DND-41 (cell line): Measurements from ENCODE around the gene GLB1L.

ENCODE experiments used
- EZH2 ChIP-seq: IDR thresholded peaks from 3 replicates; pipeline ENCODE4 v1.6.1; 2012; ENCODE audit warnings: borderline replicate concordance, low read depth, mild to moderate bottlenecking, moderate library complexity, low read length, inconsistent platforms; ENCODE audit not compliant: severe bottlenecking
- TF ChIP-seq, protein P1 (sequence below): IDR thresholded peaks from 2 replicates; pipeline ENCODE4 v1.5.1; 2012; ENCODE audit warnings: borderline replicate concordance, low read length, moderate library complexity, mild to moderate bottlenecking; ENCODE audit not compliant: poor library complexity, severe bottlenecking; ENCODE audit errors: extremely low read depth

DNA sequence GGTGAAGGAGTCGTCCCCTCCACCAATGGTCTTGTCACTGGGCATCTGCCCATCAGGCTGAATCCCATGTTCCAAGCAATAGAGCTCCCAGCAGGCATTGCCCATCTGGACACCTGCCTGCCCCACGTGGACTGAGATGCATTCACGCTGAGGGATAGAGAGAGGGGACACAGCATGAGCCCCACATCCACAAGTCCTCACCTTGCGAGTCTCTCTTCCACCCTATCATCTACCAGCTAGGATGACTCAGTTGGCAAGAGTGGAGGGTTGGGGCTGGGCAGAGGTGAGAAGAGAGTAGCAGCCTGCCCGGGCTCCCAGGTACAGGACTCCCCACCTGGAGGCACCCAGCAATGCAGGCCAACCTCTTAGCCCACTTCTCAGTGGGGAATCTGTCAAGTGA is 6.8 kb upstream of the GLB1L start:
- TF ChIP-seq, protein P1, sequence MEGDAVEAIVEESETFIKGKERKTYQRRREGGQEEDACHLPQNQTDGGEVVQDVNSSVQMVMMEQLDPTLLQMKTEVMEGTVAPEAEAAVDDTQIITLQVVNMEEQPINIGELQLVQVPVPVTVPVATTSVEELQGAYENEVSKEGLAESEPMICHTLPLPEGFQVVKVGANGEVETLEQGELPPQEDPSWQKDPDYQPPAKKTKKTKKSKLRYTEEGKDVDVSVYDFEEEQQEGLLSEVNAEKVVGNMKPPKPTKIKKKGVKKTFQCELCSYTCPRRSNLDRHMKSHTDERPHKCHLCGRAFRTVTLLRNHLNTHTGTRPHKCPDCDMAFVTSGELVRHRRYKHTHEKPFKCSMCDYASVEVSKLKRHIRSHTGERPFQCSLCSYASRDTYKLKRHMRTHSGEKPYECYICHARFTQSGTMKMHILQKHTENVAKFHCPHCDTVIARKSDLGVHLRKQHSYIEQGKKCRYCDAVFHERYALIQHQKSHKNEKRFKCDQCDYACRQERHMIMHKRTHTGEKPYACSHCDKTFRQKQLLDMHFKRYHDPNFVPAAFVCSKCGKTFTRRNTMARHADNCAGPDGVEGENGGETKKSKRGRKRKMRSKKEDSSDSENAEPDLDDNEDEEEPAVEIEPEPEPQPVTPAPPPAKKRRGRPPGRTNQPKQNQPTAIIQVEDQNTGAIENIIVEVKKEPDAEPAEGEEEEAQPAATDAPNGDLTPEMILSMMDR = no peak
- no peak for TF ChIP-seq EZH2
